K562 (cell line): Measurements from ENCODE around the gene GDF7. TPM values are rescaled to one million over a fixed set of nuclear protein-coding genes. Genes with fewer than 3 reads are reported as not detected.

Experiments
- ATAC-seq: fragments of 200-7000 bp; cut with Tn5 transposase; 3 replicates; pipeline ENCODE4 v1.9.1; 2020; ENCODE audit warnings: moderate library complexity
- BruUV-seq: library from RNA; stranded (reverse); fragments of 400-500 nt; replicated peaks from 2 replicates; lab custom pipeline; 2021; lab: Mats Ljungman, UMichigan
- CTCF ChIA-PET: fragments of 300-600 bp; formaldehyde crosslinking; extraction: SDS; loops from one replicate; lab custom pipeline; 2021; ENCODE audit warnings: low intra/inter-chr PET ratio; lab: Yijun Ruan, JAX
- POLR2A ChIA-PET: fragments of 300-600, 350-650 bp; sonication (Branson Sonifier 250); formaldehyde crosslinking; extraction: SDS; loops from one replicate; lab custom pipeline; 2021; ENCODE audit warnings: antibody characterized with exemption, inconsistent platforms; lab: Yijun Ruan, JAX
- DNase-seq, 4 experiments: peaks; one replicate each; pipeline versions ENCODE4 v3.0.0 to v3.0.0-alpha.2; 2011 to 2018; ENCODE audit warnings: low spot score in 3 of 4, mixed read lengths in 3 of 4; ENCODE audit errors: extremely low read depth in 1 of 4
- FAIRE-seq: peaks from 2 replicates; lab custom pipeline; 2011; peaks lifted over from hg19 to GRCh38; lab: Jason Lieb, UNC
- H2AFZ ChIP-seq: 2 replicates; pipeline ENCODE4 v1.6.0; 2011; ENCODE audit warnings: low read depth, low read length, control low read depth, inconsistent platforms
- H3K27ac ChIP-seq: fragments of 200-600 bp; 3 replicates; pipeline ENCODE4 v1.8.0; 2011; ENCODE audit warnings: low read depth, mild to moderate bottlenecking, control low read depth, inconsistent platforms, low read length, moderate library complexity, mixed read lengths; ENCODE audit errors: extremely low read depth
- H3K27me3 ChIP-seq, 2 experiments: fragments of 300-600 bp in 1 of 2; 2 replicates in 1 of 2; 3 replicates in 1 of 2; pipeline versions ENCODE4 v1.6.0 to v1.8.0; 2011; ENCODE audit warnings: inconsistent platforms in 2 of 2, low read length in 2 of 2, mild to moderate bottlenecking in 1 of 2, mixed read lengths in 1 of 2, moderate library complexity in 1 of 2; ENCODE audit not compliant: control insufficient read depth in 2 of 2, insufficient read depth in 2 of 2
- H3K36me3 ChIP-seq: fragments of 300-600 bp; 3 replicates; pipeline ENCODE4 v1.8.0; 2011; ENCODE audit warnings: mild to moderate bottlenecking, low read length, inconsistent platforms; ENCODE audit not compliant: control insufficient read depth, insufficient read depth
- H3K4me1 ChIP-seq, 2 experiments: fragments of 200-600 bp in 1 of 2; replicated peaks in 1 of 2; 2 replicates in 1 of 2; 3 replicates in 1 of 2; pipeline versions ENCODE4 v1.5.1 to v1.8.0; 2011; ENCODE audit warnings: inconsistent platforms in 2 of 2, low read length in 2 of 2, mild to moderate bottlenecking in 1 of 2, mixed read lengths in 1 of 2, moderate library complexity in 1 of 2; ENCODE audit not compliant: control insufficient read depth in 2 of 2, insufficient read depth in 2 of 2
- H3K4me2 ChIP-seq: 2 replicates; pipeline ENCODE4 v1.6.1; 2011; ENCODE audit warnings: low read length, control low read depth, inconsistent platforms, mixed read lengths; ENCODE audit not compliant: insufficient read depth
- H3K4me3 ChIP-seq: fragments of 200-600 bp; sonication (generic), shearing (Covaris generic); 2 replicates; pipeline ENCODE4 v1.5.1; 2016; ENCODE audit warnings: control low read depth, inconsistent platforms
- H3K79me2 ChIP-seq: fragments of 200-600 bp; 3 replicates; pipeline ENCODE4 v1.8.0; 2011; ENCODE audit warnings: low read length, inconsistent platforms; ENCODE audit not compliant: control insufficient read depth, insufficient read depth
- H3K9ac ChIP-seq, 2 experiments: 2 replicates each; pipeline versions ENCODE4 v1.6.0 to v1.6.1; 2011; ENCODE audit warnings: low read depth in 2 of 2, low read length in 2 of 2, control low read depth in 1 of 2, inconsistent platforms in 1 of 2, mild to moderate bottlenecking in 1 of 2, mixed read lengths in 1 of 2; ENCODE audit not compliant: insufficient read depth in 1 of 2
- H3K9me1 ChIP-seq: one replicate; pipeline ENCODE4 v1.6.0; 2011; ENCODE audit warnings: inconsistent platforms, mild to moderate bottlenecking, low read length, moderate library complexity; ENCODE audit not compliant: control insufficient read depth, insufficient read depth
- H3K9me3 ChIP-seq: replicated peaks from 2 replicates; pipeline ENCODE4 v1.5.1; 2011; ENCODE audit warnings: low read depth, low read length, inconsistent platforms; ENCODE audit not compliant: control insufficient read depth, insufficient read depth
- H4K20me1 ChIP-seq: replicated peaks from 2 replicates; pipeline ENCODE4 v1.6.1; 2011; ENCODE audit warnings: low read length, inconsistent platforms, mixed read lengths; ENCODE audit not compliant: control insufficient read depth, insufficient read depth
- CBFA2T3 ChIP-seq: fragments of 450-650 bp; IDR thresholded peaks from 2 replicates; pipeline ENCODE4 v1.6.1; 2017
- USF1 ChIP-seq: sonication (generic); formaldehyde crosslinking; IDR thresholded peaks from 2 replicates; pipeline ENCODE4 v1.9.0; 2022; ENCODE audit warnings: mild to moderate bottlenecking, missing genetic modification reagents
- WGBS: fragments of 100-300 bp; shearing (Covaris generic); methylation state at CpG from one replicate; pipeline ENCODE4 v1.1.6; 2016; ENCODE audit warnings: low coverage, mixed read lengths; ENCODE audit not compliant: insufficient coverage; ENCODE audit errors: missing lambda C conversion rate; 5-methylcytosine and 5-hydroxymethylcytosine counted together
- in situ Hi-C: fragments of 300-500 bp; cut with MboI; formaldehyde crosslinking; loops from 4 replicates; pipeline ENCODE4 v1.15.0; 2018; ENCODE audit warnings: inconsistent platforms, mixed read lengths
- intact Hi-C: fragments of 100-400 bp; cut with micrococcal nuclease; formaldehyde crosslinking; loops from 2 replicates; pipeline ENCODE4 v1.14.2; 2022
- polyA plus RNA-seq, 8 experiments: library from polyadenylated mRNA; depleted of rRNA in 4 of 8; stranded (reverse) in 5 of 8; unstranded in 3 of 8; fragments of >200 nt; fragmentation: Nextera tagmentation in 2 of 8; fragmentation: Illumina TruSeq in 1 of 8; extraction: Ambion mirVana in 2 of 8; extraction: Trizol in 1 of 8; gene quantifications; 2 replicates each; pipeline versions ENCODE4 v1.2.1 to v1.2.3, GENCODE V29; 2011 to 2014; ENCODE audit warnings: inconsistent platforms in 1 of 8, missing spikeins in 1 of 8
- total RNA-seq, 7 experiments: library from RNA; depleted of rRNA in 6 of 7; stranded (reverse); fragments of >200 nt in 6 of 7; fragmentation: Illumina TruSeq in 2 of 7; extraction: Trizol in 2 of 7; gene quantifications; 2 replicates each; pipeline versions ENCODE4 v1.2.1 to v1.2.3, GENCODE V29; 2011 to 2021; ENCODE audit warnings: low replicate concordance in 1 of 7
- TF ChIP-seq, protein P1 (sequence below): sonication (generic); formaldehyde crosslinking; IDR thresholded peaks from 2 replicates; pipeline ENCODE4 v1.8.0; 2022; ENCODE audit warnings: mild to moderate bottlenecking, missing genetic modification reagents

The GDF7 gene
- total and polyA plus RNA-seq, 9 of the 15 experiments (the other 6 are each of a cell fraction or from before 2014, with no cell fraction given), result 0.01 TPM; not detected in 7

DNA sequence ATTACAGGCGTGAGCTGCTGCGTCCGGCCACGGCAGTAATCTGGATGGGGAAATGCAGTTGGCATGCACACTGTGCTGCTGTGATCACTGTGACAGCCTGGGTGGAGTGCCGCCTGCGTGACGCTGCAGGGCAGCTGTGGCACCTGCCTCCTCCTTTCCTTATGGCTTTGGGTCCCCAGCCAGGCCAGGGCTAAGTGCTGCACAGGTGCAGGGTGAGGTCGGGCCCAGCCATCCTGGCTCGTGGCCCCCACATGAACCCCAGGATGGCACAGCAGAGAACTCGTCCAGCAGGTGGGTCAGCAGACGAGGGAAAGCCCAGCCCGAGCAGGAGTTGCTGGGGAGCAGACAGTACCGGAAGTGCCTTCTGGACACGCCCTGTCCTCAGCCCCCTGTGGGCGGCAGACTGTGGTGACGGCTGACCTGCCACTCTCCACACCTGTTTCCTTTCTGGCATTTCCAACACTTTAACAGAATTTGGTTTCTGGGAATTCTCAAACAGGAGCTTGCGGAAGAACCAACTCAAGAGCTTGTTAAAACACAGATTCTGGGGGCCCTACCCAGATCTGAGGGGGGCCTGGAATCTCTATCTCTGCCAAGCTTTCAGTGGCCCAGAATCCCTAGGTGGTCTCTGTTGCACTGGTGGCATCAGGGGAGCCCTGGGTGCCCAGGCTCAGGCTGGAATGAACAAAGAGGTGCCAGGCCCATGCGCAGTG lies 33.0 kb upstream of the GDF7 start:
- BruUV-seq, result no TSS peak
- H3K4me2 ChIP-seq, result no peak overlapping the region
- H3K9me1 ChIP-seq, result no peaks in the 10 kb centered on the region
- FAIRE-seq, result no peak
- TF ChIP-seq, protein P1, sequence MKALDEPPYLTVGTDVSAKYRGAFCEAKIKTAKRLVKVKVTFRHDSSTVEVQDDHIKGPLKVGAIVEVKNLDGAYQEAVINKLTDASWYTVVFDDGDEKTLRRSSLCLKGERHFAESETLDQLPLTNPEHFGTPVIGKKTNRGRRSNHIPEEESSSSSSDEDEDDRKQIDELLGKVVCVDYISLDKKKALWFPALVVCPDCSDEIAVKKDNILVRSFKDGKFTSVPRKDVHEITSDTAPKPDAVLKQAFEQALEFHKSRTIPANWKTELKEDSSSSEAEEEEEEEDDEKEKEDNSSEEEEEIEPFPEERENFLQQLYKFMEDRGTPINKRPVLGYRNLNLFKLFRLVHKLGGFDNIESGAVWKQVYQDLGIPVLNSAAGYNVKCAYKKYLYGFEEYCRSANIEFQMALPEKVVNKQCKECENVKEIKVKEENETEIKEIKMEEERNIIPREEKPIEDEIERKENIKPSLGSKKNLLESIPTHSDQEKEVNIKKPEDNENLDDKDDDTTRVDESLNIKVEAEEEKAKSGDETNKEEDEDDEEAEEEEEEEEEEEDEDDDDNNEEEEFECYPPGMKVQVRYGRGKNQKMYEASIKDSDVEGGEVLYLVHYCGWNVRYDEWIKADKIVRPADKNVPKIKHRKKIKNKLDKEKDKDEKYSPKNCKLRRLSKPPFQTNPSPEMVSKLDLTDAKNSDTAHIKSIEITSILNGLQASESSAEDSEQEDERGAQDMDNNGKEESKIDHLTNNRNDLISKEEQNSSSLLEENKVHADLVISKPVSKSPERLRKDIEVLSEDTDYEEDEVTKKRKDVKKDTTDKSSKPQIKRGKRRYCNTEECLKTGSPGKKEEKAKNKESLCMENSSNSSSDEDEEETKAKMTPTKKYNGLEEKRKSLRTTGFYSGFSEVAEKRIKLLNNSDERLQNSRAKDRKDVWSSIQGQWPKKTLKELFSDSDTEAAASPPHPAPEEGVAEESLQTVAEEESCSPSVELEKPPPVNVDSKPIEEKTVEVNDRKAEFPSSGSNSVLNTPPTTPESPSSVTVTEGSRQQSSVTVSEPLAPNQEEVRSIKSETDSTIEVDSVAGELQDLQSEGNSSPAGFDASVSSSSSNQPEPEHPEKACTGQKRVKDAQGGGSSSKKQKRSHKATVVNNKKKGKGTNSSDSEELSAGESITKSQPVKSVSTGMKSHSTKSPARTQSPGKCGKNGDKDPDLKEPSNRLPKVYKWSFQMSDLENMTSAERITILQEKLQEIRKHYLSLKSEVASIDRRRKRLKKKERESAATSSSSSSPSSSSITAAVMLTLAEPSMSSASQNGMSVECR (CRISPR knock-in tag), result no peak
- 0 out of 2 replicates have a peak, but pooled peaks have one; percentile 15 for TF ChIP-seq USF1
- peak; percentile 30; the same call in 1 of the 2 replicates for TF ChIP-seq CBFA2T3
- TF ChIP-seq, all 486 proteins: peak for 2
- POLR2A ChIA-PET, result interaction anchor here (0.5 to 1.5 kb wide), 4 partner anchors 9 to 226 kb away, joined by 3 to 4 read pairs (median 3); no protein-coding TSS in a partner anchor
- CTCF ChIA-PET, result interaction anchor here (1.6 to 3.9 kb wide), 4 partner anchors 17 to 238 kb away, joined by 3 to 54 read pairs (median 16); partner anchors contain the start of gene HS1BP3
- DNase-seq (peak in 2 of 4 experiments; percentile 36 to 40), ATAC-seq (peak; percentile 47; the same call in 2 of the 3 replicates)
- H4K20me1 ChIP-seq, result no peaks in the 10 kb centered on the region
- in situ Hi-C loops (loop anchor here (10.0 kb wide), 1 partner anchor 539 kb away; no protein-coding TSS in a partner anchor), intact Hi-C loops (loop anchor here (10.0 kb wide), 1 partner anchor 379 kb away; no protein-coding TSS in a partner anchor)
- H3K79me2 ChIP-seq, result no peaks in the 10 kb centered on the region
- H3K4me1 ChIP-seq, result peaks cover 0 to 13% of the 10 kb centered on the region in 2 experiments; a peak in 1 of 5 replicates
- WGBS, result 51% methylated on average over 18 of the region's 18 CpGs
- peak overlapping the region in 1 of 2 experiments; percentile 66; a peak in 2 of 4 replicates for H3K9ac ChIP-seq
- no peak overlapping the region for H2AFZ ChIP-seq
- H3K4me3 ChIP-seq, result no peak overlapping the region
- H3K36me3 ChIP-seq, result no peaks in the 10 kb centered on the region
- H3K9me3 ChIP-seq, result no peaks in the 10 kb centered on the region
- H3K27ac ChIP-seq, result no peak overlapping the region
- H3K27me3 ChIP-seq, result peaks cover 0 to 6% of the 10 kb centered on the region in 2 experiments; a peak in 1 of 5 replicates
